GM19455 (cell line): ENCODE measurements around the gene NCAPG.
"Not testable (repeated sequence)": the region's sequence is repeated elsewhere in the genome, so short reads cannot be mapped to it uniquely, and the experiment has no call there.

ENCODE experiments used
- ATAC-seq: cut with Tn5 transposase; IDR thresholded peaks from one replicate; pipeline ENCODE4 v1.9.1; 2021; ENCODE audit not compliant: unreplicated experiment

NCAPG gene

DNA sequence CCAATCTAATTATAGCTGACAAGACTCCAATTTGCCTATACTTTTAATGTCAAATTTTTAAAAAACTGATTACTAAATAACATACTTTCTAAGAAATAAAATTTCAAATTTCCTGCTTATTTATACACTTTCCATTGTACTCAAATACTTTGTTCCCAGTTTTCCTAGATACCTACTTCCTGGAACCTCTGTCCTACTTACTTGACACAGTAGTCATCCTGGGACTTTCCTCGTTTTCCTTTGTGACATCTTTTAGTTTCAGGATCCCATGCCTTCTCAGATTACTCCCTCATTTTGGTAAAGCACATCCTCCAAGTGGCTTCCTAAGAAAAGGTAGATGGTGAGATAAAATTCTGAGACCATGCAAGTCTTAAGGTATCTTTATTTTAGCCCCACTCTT lies 16.0 kb upstream of the NCAPG start:
- no peak for ATAC-seq

DNA sequence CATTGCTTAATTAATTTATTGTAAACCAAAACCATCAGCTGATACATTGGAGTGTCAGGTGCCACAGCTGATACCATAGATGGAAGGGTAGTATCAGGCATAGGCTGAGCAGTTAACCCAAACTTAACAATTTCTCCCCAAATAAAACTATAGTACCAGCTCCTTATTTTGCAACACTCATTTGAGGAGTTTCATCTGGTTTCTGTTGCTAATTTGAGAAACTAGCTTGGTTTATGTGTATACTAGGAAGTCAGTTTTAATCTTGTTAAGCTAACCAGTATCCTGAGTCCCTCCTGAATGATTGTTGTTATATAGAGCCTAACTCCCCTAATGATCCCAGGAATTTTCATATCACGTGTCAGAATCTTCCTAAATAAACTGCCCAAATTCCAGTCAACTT lies 13.0 kb upstream of the NCAPG start:
- ATAC-seq, result no peak

DNA sequence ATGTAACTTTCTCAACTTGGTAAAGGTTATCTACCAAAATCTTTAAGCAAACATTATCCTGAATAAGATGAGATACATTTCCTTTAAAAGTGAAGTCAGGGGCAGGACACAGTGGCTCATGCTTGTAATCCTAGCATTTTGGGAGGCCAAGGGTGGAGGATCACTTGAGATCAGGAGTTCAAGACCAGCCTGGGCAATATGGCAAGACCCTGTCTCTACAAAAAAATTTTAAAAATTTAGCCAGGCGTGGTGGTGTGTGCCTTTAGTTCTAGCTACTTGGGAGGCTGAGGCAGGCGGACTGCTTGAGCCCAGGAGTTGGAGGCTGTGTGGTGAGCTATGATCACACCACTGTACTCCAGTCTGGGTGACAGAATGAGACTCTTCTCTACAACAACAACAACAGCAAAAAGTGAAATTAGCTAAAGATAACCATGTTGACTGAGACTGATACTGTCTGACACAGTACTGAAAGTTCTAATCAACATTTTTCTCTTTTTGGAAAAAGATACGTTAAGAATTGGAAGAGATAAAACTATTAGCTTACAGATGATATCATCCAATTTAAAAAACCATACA lies 5.1 kb upstream of the NCAPG start:
- ATAC-seq, result no peak

DNA sequence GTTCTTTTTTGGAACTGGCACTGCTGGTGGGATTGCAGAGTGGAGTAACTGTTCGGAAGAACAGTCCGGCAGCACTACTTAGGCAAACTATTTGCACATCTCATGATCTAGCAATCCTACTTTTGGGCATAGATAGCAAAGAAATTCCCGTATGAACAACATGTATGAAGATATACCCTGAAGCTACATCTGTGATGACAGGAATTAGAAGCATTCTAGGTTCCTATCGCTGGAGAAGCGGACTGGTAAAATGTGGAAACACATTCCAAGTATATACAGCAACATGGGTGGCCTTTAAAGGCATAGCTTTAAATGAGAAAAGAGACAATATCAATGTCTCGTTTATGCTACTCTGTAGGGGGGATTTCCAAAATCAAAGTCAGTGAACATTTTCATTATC lies 3.3 kb upstream of the NCAPG start:
- ATAC-seq, result no peak

DNA sequence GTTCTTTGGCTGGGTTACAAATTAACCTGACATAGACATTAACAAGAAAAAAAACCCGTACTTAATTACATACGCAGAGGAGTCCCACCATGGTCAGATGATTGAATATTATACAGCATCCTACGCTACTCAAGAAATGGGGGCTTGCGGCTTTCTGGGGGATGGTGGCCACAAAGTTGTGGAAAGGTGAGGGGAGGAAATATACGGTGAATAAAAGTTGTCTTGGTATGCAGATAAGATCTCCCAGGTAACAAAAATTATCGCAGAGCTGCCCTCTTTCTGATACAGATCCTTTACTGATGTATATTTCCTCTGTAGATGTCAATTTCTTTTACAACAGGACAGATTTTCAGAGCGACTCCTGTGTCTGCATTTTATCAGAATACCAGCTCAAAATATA lies 1.1 kb upstream of the NCAPG start:
- no peak for ATAC-seq

DNA sequence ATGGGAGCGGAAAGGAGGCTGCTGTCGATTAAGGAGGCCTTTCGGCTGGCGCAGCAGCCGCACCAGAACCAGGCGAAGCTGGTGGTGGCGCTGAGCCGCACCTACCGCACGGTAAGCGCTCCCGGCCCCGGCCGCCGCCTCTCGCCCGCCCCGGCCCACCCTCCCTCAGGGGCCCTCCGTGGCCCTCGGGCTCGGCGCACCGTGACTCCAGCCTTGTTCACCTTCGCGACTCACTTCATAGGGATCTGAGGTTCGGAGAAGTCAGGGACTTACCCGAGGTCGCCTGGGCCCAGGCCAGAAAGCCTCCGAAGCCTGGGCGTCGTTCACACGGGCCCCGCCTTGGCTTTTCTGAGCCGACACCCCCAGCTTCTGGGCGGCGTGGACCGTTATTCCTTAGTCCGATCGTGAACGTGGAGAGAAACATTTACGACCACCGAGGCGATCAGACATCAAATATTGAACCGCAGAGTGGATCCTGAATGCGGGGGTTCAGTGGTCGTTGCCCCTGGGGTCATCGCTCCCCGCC lies 362 bp downstream of the NCAPG start:
- peak; percentile 34 for ATAC-seq

DNA sequence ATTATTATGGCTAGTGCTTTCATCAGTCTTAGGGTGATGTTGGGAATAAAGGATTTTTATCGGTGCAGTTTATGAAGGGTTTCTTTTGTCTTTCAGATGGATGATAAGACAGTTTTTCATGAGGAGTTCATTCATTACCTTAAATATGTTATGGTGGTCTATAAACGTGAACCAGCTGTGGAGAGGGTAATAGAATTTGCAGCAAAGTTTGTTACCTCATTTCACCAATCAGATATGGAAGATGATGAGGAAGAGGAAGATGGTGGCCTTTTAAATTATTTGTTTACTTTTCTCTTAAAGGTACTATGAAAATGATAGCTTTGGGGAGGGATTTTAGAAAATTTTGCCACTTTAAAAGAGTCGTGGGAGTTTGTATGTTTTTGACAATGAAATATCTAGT lies 1.3 kb downstream of the NCAPG start:
- ATAC-seq, result no peak

DNA sequence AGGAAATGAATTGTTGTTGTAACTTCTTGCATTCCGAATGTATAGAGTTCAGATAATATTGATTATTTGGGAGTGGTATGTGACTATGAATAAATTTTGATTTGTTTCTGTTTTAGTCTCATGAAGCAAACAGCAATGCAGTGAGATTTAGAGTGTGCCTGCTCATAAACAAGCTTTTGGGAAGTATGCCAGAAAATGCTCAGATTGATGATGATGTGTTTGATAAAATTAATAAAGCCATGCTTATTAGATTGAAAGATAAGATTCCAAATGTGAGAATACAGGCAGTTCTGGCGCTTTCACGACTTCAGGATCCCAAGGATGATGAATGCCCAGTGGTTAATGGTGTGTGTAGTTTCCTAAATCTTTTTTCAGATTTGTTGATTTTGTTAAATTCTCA lies 2.0 kb downstream of the NCAPG start:
- no peak for ATAC-seq

DNA sequence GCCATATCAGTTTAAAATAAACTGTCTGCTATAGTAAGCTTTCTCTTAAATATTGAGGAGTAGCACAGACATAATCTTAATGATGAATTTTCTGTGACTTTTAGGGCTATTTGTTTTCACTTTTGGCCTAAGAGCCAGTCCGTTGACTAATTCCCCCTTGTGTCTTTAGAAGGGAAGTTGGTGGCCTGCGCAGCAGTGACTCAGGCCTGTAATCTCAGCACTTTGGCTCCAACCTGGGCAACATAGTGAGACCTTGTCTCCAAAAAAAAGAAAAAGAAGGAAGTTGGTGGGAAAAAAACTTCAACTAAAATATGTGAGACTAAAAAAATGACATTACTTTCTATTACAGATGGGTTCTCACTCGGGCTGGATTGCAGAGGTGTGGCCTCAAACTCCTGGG lies 3.4 kb downstream of the NCAPG start:
- ATAC-seq, result no peak

DNA sequence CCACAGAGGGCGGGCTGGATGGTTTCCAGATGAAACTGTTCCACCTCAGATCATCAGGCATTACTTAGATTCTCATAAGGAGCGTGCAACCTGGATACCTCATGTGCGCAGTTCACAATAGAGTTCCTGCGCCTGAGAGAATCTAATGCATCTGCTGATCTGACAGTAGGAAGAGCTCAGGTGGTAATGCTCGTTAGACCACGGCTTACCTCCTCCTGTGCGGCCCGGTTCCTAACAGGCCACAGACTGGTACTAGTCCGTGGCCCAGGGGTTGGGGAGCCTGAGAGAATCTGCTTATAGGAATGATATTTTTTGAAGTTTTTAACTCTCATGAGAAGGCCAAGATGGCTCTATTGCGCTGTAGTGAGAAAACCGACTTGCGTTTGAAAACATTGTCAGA lies 5.4 kb downstream of the NCAPG start:
- no peak for ATAC-seq

DNA sequence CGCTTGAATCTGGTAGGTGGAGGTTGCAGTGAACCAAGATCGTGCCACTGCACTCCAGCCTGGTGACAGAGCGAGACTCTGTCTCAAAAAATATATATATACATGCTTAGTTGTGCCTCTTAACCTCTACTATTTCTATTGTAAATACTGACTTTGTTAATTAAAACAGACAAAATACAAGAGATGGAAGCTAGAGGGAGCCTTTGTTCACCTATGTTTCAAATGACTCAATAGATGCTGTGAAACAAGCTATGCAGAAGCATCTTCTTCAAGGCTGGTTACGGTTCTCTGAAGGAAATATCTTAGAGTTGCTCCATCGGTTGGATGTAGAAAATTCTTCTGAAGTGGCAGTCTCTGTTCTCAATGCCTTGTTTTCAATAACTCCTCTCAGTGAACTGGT lies 6.2 kb downstream of the NCAPG start:
- peak; percentile 71 for ATAC-seq

DNA sequence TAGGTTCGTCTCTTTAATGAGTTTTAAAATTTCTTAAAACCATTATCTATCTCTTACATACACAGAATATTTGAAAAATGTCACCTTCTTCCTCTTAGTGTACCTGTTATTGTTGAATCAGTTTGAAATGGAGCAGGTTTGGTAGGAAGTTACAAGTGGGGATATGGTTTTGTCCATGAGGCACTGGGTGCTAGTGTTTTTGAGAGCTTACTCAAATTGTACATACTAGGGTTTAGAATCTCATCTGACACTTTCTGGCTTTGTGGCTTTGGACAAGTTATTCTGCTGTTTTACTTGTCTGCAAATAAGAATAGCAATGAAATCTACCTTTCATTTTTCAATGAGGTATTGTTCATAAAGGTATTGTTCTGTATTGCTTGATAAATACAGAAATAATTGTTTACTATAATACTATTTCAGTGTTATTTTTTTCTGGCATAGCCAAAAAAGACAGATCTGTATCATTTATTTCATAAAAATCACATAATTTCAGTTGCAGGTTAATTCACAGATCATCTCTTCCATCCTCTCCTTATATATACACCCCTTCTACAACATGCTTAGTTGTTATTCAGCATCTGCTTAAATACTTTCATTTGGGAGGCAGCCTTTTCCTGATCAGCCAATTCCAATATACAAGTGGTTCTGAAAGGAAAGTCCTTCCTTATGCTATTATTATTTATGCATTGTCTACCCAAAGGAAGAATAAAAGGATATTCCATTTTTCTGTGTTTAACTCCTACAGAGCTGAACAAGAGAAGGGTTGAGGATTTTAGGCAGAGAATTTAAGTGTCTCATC lies 13.3 kb downstream of the NCAPG start:
- ATAC-seq, result no peak

DNA sequence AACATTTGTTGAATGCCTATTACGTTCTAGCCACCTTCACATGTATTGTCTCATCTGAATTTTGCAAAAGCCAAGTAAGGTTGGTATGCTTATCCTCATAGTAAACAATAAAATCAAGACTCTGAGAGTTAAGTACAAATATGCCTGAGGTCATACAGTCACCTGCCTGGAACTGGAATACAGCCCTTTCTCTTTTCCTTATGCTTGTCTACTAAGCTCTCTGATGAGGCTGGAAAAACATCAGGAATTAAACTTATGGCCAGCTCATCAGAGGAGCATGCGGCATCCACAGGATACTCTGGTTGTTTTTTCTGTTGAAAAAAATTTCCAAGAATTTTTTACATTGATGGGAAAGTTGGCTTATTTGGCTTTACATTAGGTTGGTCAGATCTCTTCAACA lies 35.5 kb downstream of the NCAPG start:
- ATAC-seq, result no peak

DNA sequence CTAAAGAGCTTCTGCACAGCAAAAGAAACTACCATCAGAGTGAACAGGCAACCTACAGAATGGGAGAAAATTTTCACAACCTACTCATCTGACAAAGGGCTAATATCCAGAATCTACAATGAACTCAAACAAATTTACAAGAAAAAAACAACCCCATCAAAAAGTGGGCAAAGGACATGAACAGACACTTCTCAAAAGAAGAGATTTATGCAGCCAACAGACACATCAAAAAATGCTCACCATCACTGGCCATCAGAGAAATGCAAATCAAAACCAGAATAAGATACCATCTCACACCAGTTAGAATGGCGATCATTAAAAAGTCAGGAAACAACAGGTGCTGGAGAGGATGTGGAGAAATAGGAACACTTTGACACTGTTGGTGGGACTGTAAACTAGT lies 39.5 kb downstream of the NCAPG start:
- not testable (repeated sequence) for ATAC-seq

DNA sequence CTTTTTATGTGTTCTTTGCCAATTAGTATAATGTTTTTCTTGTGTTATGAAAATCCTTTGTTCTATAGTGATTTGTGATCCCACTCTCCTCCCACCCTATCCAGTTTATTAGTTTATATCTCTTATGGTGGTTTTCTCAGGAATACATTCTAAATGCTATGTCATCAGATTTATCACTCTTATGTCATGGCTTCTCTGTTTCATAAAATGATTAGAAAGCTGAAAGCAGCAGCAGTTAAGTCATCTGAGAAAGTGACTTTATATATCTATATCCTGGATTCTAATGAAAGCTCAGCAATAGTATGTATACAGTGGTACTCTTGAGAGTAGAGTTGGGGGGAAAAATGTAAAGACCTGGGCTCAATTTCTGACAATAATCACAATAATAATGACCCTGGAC lies 41.2 kb downstream of the NCAPG start:
- ATAC-seq, result no peak

DNA sequence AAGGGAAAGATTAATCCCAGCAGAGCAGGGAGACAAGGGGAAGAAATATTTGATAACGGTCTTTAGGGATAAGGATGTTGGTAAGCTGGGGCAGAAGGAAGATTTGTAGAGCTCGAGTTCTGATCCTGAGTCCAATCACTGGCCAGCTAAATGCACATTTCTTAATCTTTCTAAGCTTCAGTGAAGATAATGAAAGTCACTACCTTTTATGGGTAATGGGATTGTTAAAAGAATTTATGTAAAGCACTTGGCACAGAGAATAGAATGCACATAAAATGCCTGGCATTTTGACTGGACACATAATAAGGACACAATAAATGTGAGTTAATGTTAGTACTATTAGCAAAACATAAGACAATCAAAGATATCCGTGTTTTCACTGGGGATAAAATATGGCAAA lies 43.3 kb downstream of the NCAPG start:
- ATAC-seq, result no peak

DNA sequence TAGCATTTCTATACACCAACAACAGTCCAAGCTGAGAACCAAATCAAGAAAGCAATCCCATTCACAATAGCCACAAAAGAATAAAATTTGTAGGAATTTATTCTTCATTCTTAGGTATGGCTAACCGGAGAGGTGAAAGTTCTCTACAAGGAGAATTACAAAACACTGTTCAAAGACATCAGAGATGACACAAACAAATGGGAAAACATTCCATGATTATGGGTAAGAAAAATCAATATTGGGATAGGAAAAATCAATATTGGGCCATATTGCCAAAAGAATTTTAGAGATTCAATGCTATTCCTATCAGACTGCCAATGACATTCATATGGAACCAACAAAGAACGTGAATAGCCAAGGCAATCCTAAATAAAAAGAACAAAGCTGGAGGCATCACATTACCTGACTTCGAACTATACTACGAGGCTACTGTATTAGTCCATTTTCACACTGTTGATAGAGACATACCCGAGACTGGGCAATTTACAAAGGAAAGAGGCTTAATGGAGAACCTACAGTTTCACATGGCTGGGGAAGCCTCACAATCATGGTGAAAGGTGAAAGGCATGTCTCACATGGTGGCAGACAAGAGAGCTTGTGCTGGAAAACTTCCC lies 49.1 kb downstream of the NCAPG start:
- no peak for ATAC-seq

DNA sequence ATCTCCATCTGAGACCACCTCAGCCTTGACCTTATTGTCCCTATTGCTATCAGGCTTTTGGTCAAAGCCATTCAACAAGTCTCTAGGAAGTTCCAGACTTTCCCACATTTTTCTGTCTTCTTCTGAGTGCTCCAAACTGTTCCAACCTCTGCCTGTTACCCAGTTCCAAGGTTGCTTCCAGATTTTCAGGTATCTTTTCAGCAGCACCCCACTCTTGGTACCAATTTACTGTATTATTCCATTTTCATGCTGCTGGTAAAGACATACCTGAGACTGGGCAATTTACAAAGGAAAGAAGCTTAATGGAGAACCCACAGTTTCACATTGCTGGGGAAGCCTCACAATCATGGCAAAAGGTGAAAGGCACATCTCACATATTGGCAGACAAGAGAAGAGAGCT lies 51.1 kb downstream of the NCAPG start:
- not testable (repeated sequence) for ATAC-seq

DNA sequence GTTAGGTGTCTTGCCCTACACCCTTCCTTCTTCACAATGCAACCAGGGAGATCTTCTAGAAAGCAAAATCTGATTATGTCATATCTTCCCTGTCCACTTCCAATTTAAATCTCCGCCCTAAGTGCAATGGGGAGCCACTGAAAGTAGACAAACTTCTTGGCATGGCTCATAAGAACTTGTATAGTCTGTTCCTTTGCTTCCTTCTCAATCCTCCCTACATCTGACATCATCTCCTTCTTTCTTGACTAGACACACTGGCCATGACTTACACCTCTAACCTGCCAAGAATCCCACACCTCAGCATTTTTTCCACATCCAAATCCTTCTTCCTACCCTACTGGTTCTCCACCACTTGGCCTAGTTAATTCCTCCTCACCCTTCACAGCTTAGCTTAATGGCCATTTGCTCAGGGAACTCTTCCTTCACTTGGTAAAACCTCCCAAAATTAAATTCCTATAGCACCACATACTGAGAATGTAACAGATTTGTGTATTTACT lies 55.1 kb downstream of the NCAPG start:
- no peak for ATAC-seq

DNA sequence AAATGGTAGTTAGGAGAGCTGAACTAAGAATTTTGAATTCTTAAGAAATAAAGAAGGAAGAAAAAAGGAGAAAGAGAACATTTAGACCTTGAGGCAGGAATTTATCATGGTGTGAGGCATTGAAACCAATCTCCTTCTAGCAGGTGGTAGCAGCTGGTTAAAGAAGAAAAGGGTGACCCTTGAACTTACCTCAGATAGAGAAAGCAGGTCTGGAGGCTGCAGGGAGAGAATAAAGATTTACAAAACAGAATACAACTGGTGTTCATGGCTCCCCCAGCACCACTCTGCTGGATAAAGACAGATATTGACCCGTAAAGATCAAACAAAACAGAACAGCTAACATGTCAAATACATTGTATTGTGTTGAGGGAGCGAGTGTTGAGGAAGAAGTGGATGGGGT lies 56.0 kb downstream of the NCAPG start:
- no peak for ATAC-seq

DNA sequence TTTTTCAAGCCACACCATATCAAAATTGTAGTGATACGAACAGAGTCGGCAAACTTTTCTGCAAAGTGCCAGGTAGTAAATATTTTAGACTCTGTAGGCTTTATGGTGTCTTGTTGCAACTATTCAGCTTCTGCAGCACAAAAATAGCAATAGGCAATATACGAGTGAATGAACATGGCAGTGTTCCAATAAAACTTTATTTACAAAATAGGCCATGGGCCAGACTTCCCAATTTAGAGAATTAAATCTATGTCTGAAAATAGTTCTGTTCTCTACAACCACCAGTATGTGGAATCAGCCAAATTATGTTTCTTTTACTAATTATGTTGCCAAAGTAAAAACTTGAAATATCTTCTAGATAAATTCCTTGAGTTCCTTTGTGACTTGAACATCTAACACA lies 56.5 kb downstream of the NCAPG start:
- ATAC-seq, result no peak

DNA sequence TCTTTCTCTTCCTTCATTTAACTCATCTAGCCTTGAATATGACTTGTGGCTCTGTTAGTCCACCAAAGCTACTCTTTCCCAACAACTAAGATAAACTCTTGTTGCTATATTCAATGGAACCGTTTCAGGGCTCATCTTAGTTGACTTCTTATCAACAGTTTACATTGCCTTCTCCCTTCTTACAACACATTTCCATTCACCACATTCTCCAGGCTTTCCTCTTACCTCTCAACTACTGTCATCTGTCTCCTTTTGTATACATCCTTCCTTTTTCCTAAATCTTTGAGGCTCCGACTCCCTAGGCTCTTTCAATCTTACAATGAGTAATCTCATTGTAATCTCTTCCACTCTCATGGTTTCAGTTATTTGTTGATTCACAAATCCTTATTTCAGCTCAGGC lies 58.5 kb downstream of the NCAPG start:
- no peak for ATAC-seq
